Measurements from ENCODE around the gene ADAMTS10.
"Not testable (repeated sequence)": the region's sequence is repeated elsewhere in the genome, so short reads cannot be mapped to it uniquely, and the experiment has no call there.

The ADAMTS10 gene

DNA sequence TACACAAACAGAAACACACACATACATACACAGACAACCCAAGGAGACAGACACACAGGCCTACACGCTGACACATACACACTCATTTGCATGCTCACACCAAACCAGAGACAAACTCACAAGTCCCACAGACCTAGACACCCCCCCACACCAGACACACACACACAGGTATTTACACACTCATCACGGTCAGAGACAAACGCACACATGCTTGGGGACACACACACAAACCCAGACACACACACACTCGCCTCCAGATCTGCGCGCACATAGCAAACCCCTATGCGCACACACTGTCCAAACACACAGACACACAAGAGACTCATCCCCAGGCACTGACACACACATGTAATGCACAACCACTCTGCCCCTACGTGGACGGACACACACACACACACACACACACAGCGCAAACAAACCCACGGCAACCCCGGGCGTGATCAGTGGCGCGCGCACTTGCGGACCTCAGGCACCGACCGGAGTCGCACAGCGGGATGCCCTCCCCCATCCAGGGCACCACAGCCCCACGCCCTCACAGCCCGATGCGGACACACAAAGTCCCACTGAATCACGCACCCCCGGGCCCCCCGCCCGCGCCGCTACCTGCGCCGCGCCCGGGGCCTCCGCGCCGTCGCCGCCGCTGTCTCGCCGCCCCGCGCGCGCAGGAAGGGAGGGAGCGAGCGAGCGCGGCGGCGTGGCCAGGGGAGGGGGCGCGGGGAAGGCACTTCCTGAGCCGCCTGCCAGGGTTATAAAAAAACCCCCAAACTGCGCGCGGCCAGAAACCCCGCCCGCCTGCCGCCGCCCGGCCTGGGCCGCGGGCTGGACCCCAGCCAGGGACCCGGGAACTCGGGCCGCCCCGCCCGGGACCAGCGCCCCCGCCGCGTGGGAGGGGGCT lies at the start of gene ADAMTS10:
Gene ADAMTS10 (minus strand): TSS at position 675 of the 895 bp plus-strand sequence. CDS start 5,005 bp downstream, outside the sequence.
- no peak for DNase-seq

DNA sequence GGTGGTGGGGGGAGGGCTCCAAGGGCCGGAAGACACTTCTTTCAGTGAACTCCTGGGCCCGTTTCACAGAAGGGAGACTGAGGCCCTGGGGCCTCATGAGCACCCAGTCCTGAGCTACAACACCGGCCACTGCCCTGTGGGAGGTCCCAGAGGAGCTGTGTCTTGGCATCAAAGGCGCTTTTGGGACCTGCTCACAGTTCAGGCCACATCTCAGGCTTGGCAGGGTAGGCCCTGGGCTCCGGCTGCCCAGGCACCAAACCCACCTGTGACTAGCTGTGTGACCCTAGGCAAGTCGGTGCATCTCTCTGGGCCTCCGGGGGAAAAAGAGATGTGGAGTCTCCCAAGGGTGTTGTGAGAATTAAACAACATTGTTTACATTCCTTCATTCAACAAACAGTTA lies 49.4 kb upstream of the ADAMTS10 start:
- DNase-seq, result no peak

DNA sequence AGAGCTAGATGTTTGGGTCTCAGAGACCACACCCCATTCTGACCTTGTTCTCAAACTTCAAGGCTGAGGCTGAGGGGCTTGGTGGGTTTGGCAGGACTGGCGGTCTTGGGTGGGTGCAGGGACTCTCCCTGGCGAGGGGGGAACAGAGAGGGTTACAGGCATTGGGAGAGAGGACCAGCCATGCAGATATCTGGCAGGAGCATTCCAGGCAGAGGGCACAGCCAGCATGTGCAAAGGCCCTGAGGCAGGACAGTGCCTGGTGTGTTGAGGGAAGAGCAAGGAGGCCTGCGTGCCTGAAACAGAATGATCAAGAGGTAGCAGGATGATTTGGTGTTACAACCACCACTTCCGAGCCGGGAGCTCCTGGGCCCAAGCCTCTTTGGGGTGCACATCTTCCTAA lies 47.4 kb upstream of the ADAMTS10 start:
- DNase-seq, result no peak

DNA sequence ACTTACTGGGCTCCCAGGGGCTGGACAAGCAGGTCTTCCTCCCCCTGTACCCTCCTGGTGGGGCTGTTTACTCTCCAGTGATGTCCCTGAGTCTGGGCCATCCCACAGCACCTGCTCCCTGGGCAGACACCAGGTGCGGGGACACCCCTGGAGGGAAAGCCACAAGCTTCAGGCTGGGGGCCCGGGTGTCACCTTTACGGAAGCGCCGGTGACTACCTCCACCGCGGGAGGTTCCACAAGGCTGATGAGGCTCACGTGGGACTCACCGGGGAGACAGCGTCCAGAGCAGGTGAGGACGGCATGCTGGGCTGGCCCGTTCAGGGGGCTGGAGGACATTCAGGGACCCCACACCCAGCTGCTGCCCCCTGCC lies 44.8 kb upstream of the ADAMTS10 start:
- no peak for DNase-seq

DNA sequence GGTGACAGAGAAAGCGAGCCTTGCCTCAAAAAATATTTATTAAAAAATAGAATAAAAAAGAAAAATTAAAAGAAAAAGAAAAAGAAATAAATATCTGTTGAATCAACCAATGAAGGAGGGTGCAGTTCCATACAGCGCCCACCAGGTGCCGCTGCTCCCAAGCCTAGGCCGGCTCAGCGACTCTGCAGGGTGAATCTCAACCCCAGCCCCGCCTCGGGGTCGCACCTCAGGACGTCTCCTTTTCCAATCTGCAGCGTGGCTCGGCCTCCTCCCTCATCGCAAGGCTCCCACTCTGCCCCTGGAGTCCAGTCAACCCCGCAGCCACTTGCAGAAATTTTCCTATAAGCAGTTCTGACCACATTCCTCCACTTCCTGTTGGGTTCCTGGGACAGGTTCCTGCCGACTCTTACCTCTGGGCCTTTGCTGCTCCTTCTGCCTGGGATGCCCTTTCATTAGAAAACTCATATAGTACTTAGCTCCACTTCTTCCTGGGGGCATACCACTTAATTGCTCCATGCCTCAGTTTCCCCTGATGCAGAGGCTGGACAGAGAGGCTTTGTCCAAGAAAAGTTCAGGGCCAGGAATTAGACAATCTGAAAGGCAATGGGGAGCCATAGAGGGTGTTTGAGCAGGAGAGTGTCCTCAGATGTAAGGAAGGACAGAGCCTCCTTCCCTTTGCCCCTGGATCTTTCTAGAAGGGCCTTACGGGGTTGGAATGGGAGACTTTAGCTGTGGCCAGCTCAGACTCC lies 44.2 kb upstream of the ADAMTS10 start:
- peak; percentile 7 for DNase-seq

DNA sequence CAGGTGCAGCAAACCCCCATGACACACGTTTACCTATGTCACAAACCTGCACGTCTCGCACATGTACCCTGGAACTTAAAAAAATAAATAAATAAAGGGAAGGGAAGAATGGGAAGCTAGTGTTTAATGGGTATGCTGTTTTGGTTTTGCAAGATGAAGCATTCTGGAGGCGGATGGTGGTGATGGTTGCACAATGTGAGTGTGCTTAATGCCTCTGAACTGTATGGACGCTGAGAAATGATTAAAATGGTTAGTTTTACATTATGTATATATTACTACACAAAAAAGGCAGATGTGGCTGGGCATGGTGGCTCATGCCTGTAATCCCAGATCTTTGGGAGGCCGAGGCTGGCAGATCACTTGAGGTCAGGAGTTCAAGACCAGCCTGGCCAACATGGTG lies 37.7 kb upstream of the ADAMTS10 start:
- no peak for DNase-seq

DNA sequence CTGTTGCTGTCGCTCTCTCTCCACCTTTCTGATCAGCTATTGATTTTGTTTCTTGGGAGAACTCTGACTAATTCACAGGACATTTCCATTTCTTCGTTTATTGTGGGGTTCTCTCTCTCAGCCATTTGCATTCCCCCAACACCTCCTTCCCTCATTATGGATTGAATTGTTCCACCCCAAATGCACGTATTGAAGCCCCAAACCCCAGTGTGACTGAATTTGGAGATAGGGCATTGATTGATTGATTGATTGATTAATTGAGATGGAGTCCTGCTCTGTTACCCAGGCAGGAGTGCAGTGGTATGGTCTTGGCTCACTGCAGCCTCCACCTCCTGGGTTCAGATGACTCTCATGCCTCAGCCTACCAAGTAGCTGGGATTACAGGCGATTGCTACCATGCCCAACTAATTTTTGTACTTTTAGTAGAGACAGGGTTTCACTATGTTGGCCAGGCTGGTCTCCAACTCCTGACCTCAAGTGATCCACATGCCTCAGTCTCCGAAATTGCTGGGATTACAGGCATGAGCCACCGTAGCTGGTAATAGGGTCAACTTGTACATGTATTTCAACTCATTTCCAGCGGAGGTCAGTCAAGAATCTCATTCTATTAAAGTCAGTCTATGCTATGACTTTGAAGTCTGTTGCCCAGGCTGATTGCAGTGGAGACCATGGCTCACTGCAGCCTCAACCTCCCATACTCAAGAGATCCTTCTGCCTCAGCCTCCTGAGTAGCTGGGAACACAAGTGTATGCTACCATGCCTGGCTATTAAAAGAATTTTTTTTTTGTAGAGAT lies 33.5 kb upstream of the ADAMTS10 start:
- no peak for DNase-seq

DNA sequence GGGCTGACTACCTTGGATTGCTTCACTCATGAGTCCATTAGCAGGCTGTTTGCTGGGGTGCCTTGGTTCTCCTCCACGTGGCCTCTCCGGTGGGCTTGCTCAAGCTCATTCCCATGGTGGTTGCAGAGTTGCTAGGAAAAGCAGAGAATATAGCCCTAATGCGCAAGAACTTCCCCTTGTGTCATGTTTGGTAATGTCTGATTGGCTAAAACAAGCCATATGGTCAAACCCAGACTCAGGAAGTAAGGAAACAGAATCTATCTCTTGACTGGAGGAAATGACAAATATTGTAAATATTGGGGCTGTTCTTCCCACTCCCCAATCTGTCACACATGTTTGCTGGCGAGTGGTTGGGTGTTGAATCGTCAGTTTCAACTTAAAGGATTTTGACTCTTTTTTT lies 32.0 kb upstream of the ADAMTS10 start:
- DNase-seq, result no peak

DNA sequence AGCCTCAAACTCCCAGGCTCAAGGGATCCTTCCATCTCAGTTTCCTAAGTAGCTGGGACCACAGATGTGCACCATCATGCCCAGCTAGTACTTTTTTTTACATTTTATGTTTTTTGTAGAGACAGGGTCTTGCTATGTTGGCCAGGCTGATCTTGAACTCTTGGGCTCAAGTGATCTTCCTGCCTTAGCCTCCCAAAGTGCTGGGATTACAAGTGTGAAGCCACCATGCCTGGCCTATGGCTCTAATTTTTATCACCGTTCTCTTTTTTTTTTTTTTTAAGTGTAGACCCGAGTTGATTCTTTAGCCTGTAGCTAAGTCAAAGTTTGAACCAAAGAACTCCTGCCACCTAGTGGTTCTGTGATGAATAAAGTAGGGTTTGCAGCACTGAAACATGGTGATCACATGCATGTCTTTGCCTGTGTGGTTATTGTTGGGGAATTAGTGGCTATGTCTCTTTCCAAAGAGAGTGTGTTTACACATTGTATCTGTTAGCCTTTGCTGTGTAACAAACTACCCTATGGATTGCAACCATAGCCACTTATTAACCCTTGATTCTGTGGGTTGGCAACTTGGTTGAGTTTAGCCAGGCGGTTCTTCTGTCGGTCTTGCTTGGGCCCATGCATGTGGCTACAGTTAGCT lies 31.5 kb upstream of the ADAMTS10 start:
- peak; percentile 9 for DNase-seq

DNA sequence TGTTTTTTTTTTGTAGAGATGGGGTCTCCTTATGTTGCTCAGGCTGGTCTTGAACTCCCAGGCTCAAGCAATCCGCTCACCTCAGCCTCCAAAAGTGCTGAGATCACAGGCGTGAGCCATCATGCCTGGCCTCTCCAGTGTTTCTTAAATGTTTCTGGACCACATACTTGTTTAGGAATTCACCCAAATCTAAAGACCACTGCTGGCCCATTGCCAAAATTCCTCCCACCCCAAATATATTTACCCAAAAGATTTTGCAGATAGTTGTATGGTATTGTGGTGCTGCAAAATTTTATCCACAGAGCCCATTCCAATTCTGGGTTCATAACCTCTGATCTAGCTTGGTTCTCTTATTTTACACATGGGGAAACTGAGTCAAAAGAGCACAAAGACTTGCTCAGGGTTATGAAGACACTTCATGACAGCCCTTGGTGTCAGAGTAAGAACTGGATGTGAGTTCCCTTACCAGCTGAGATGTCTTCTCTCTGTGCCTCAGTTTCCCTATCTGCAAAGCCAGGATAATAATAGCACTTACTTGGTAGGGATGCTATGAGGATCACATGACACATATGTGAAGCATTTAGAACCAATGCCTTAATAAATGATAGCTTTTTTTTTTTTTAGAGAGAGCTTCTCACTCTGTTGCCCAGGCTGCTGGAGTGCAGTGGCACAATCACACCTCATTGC lies 30.8 kb upstream of the ADAMTS10 start:
- no peak for DNase-seq

DNA sequence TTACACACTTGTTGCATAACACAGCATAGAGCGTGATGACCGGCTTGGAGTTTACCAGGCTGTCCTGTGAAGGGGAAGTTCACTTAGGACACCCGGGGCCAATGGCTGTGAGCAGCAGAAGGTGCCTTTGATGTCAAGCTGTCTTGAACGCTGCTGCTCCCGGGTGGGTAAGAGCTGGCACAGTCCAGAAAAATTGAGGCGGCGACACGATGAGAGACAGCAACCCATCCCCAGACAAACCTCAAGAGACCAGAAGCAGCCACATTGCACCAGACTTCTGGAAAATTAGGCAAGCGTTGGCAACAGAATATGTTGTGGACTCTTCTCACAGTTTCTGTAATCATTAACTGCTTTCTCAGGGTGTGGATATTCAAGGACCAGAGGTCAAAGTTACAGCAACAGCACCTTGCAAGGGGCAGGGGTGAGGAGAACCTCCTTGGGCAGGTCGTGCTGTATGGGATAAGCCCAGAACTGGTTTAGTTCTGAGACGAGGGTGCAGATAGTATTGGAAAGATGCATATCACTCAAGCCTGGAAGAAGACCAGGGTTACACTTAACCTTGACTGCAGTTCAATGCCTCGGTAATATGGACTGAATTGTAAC lies 30.0 kb upstream of the ADAMTS10 start:
- no peak for DNase-seq

DNA sequence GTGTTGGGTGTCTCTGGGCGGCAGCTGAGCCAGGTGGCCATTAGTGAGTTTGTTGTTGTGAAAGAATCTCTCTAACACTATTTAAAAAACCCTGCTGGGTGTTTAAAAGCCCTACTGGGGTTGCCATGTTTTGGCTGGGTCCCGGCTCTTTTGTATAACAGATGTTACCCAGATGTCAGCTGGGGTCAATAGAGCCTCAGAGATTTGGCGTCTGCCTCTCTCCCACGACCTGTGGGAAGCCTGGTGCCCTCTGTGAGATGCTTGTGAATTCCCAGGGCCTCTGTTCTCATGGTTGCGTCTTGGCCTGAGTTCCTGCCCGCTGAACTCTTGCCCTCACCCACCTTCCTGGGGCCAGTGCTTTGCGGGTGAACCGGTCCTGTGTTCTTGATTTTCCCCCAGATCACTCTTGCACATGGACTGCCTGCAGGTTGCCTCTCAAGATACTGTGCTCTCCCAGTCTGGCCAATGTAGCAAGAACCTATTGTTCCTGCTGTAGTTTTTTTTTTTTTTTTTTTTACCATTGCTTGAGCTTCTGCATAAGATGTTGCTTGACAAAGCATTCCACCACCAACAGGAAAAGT lies 29.4 kb upstream of the ADAMTS10 start:
- no peak for DNase-seq

DNA sequence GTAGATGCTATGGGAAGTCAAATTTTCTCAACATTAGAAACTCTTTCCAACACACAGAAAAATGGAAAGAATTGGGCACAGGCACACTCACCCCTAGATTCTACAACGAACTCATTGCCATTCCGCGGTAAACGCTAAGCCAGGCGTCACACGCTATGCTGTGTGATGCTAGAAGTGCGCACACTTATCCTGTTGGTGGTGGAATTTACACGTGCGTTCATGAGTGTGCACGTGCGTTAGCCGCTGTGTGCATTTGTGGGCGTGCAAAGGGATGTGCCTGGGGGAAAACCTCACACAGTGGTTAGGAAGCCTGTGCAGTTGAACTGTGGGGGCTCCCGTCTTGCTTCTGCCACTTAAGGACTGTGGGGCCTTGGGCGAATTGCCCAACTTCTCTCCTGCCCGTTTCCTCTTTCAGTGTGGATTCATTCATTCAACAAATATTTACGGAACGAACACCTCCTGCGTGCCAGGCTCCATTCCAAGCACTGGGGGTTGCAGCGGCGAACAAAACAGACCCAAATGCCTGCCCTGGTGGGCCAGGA lies 27.6 kb upstream of the ADAMTS10 start:
- DNase-seq, result no peak

DNA sequence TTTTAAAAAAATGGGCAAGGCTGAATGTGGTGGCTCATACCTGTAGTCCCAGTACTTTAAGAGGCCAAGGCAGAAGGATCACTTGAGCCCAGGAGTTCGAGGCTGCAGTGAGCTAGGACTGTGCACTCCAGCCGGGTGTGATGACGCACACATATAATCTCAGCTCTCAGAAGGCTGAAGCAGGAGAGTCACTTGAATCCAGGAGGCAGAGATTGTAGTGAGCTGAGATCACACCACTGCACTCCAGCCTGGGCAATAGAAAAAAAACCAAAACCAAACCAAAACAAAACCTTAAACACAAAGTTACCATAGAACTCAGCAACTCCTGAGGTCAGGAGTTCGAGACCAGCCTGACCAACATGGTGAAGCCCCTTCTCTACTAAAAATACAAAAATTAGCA lies 26.6 kb upstream of the ADAMTS10 start:
- not testable (repeated sequence) for DNase-seq

DNA sequence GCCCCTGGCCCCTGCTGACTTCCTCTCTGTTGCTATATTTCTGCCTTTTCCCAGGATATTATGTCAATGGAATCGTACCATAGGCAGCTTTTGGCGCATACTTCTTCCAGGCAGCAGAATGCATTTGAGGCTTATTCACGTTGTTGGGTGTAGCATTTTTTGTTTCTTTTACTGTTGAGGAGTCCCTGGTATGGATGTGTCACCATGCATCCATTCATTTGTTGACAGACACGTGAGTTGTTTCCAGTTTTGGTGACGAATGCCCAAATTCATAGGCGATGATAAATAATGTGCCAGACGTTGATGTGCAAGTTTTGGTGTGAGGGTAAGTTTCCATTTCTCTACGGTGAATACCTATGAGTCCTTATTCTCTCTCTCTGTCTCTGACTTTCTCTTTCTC lies 24.9 kb upstream of the ADAMTS10 start:
- DNase-seq, result no peak

DNA sequence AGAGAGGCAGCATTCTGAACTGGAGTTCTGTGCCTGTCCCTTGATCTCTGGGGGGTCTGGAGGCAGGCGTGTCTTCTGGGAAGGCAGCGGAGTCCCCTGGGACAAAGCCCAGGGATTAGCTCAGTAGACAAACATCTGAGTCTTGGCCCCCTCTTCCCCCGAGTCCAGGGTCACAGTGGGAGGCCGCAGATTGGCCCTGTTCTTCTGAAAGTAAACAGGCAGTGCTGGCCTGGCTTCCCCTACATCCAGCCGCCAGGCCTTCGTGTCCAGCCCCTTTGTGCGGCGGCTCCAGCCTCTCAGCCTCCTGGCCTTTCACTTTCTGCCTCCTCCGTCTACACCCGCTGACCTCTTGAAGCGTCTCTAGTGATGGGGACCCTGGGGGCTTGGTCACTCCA lies 20.9 kb upstream of the ADAMTS10 start:
- no peak for DNase-seq

DNA sequence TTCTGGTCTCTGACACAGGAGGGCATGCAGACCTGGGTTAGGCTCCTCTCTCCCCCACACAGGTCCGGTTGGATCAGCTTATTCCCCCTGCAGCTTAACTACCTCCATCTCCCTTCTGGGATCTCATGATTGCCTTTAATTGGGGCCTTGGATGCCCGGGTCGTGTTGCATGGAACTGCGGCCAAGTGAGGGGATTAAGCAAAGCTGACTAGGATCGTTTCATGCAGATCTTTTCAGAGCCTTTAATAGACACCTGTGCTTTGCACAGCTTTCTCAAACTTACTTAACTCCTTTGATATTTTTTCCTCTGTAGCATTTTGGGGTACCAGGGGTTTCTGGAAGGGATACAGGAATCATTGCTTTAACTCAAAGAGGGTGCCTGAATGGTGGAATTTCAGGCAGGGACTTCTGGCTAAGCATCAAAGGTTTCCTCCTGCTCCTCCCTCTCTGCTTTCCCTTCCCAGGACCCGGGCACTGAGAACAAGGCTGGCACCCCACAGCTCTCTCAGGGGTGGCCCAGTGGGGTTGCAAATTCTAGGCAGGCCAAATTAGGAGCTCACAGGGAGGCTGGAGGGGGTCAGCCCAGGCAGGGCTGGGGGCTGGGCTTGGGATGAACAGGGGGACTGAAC lies 20.4 kb upstream of the ADAMTS10 start:
- no peak for DNase-seq

DNA sequence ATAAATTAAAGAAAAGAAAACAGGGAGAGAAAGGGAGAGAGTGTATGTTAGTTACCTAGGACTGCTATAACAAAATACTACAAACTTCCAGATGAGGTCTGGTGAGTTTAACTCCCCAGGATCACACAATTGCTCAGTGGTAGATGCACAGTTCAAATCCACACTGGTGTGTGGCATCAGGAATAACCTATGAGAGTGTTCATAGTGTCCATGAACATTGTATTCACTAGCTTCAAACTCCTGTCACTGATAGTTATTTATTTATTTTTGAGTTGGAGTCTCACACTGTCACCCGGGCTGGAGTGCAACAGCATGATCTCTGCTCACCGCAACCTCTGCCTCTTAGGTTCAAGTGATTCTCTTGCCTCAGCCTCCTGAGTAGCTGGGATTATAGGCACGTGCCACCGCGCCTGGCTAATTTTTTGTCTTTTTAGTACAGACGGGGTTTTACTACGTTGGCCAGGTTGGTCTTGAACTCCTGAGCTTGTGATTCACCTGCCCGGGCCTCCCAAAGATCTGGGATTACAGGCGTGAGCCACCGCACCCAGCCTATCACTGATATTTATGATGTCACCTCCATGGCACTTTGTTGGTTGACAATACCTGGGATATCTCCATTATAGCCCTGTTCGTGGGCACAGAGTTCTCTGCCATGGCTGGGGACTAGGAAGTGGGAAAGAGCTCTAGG lies 19.6 kb upstream of the ADAMTS10 start, which contains the start of gene NFILZ:
Gene NFILZ (plus strand): TSS at position 638 of the 688 bp plus-strand sequence. CDS start 46,133 bp downstream, outside the sequence.
- DNase-seq, result no peak

DNA sequence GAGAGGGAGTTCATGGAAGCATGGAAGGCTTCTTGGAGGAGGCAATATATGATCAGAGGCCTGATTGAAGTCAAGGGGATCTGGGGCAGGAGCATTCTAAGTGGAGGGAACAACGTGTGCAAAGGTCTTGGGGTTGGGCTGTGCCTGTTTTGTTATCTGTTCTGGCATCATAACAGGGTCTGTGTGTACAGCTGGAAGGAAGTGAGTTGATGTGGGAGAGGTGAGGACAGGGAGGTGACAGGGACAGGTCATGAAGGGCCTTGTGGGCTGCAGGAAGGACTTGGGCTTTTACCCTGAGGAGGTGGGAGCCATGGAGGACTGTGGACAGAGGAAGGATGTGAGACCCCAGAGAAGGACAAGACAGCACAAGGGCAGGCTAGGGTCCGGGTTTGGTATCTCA lies 18.7 kb upstream of the ADAMTS10 start:
- no peak for DNase-seq

DNA sequence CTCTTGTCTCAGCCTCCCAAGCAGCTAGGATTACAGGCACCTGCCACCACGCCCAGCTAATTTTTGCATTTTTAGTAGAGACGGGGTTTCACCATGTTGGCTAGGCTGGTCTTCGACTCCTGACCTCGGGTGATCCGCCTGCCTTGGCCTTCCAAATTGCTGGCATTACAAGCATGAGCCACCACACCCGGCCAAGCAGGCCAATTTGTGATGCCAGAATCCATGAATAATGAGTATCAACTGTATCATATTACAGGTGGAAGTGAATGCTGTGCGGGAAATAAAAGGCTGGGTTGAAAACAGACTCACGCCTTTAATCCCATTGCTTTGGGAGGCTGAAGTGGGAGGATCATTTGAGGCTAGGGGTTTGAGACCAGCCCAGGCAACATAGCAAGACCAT lies 16.3 kb upstream of the ADAMTS10 start:
- DNase-seq, result no peak

Measured in NCI-H2171 (cell line).